Measurements from ENCODE around the gene TMEM163.

DNA sequence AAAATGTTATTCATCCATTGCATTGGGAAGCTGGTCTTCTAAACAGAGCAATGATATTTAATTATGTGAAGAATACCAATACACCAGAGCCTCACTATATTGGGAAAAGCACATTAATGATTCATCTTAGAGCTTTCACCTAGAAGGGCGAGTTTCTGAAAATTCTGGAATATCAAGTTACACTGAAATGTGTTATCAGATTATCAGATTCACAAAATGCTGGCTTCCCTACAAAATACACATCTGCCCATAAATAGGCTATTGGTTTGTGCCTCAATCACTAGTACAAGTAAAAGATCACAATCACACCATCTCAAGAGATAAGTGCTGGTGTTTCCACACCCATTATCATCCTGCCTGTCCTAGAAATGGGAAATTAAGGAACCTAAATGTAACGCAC lies 200.7 kb downstream of the TMEM163 start:
- TF ChIP-seq SP1 (IDR thresholded peaks at IDR 0.05) (no peak), BHLHE40 (IDR thresholded peaks at IDR 0.05; ENCODE audit: borderline replicate concordance) (no peak)

All from HEK293T (cell line).